Common myeloid progenitor, CD34-positive (primary cell): Measurements from ENCODE around the gene POFUT1.

Experiments used
- CTCF ChIA-PET: fragments of 350-600 bp; sonication (Branson Sonifier 250); formaldehyde crosslinking; loops from one replicate; lab custom pipeline; 2021; ENCODE audit warnings: antibody characterized with exemption; lab: Charles Lee
- POLR2A ChIA-PET: fragments of 350-600 bp; sonication (Branson Sonifier 250); formaldehyde crosslinking; loops from one replicate; lab custom pipeline; 2021; ENCODE audit warnings: antibody characterized with exemption; lab: Charles Lee
- DNase-seq, 3 donors: peaks; one replicate each; pipeline versions ENCODE4 v3.0.0 to v3.0.0-alpha.2; 2013
- H3K27ac ChIP-seq, 2 experiments: 1 replicate in 1 of 2; 2 replicates in 1 of 2; pipeline ENCODE4 v1.7.0; 2013; ENCODE audit warnings: inconsistent platforms in 2 of 2, low read length in 2 of 2, mild to moderate bottlenecking in 2 of 2, low read depth in 1 of 2, moderate library complexity in 1 of 2; ENCODE audit not compliant: severe bottlenecking in 2 of 2, insufficient read depth in 1 of 2, poor library complexity in 1 of 2
- H3K27me3 ChIP-seq, 5 experiments: replicated peaks in 2 of 5; 1 replicate in 3 of 5; 2 replicates in 2 of 5; pipeline versions ENCODE4 v1.6.1 to v1.7.0; 2013; ENCODE audit warnings: low read length in 4 of 5, mild to moderate bottlenecking in 2 of 5, moderate library complexity in 2 of 5, inconsistent platforms in 1 of 5; ENCODE audit not compliant: insufficient read depth in 5 of 5, control insufficient read depth in 4 of 5
- H3K36me3 ChIP-seq, 4 experiments: 1 replicate in 2 of 4; 2 replicates in 2 of 4; pipeline versions ENCODE4 v1.6.1 to v1.7.0; 2013; ENCODE audit warnings: low read length in 3 of 4, control low read depth in 1 of 4, mild to moderate bottlenecking in 1 of 4; ENCODE audit not compliant: control insufficient read depth in 4 of 4, insufficient read depth in 4 of 4
- H3K4me1 ChIP-seq, 4 experiments: 1 replicate in 3 of 4; 2 replicates in 1 of 4; pipeline versions ENCODE4 v1.6.1 to v1.7.1; 2013; ENCODE audit warnings: low read length in 3 of 4, mild to moderate bottlenecking in 3 of 4, control low read depth in 1 of 4, inconsistent platforms in 1 of 4, moderate library complexity in 1 of 4; ENCODE audit not compliant: control insufficient read depth in 4 of 4, insufficient read depth in 4 of 4; ENCODE audit errors: control extremely low read depth in 1 of 4
- H3K4me3 ChIP-seq, 7 experiments: 1 replicate in 4 of 7; 2 replicates in 3 of 7; pipeline versions ENCODE4 v1.5.1 to v1.7.0; 2013; ENCODE audit warnings: mild to moderate bottlenecking in 7 of 7, low read length in 6 of 7, moderate library complexity in 6 of 7, inconsistent platforms in 2 of 7, low read depth in 2 of 7, control low read depth in 1 of 7; ENCODE audit not compliant: insufficient read depth in 4 of 7, control insufficient read depth in 1 of 7; ENCODE audit errors: extremely low read depth in 1 of 7
- H3K9me3 ChIP-seq, 5 experiments: 1 replicate in 4 of 5; 2 replicates in 1 of 5; pipeline versions ENCODE4 v1.6.1 to v1.7.1; 2013; ENCODE audit warnings: low read length in 4 of 5, mild to moderate bottlenecking in 2 of 5, inconsistent platforms in 1 of 5, low read depth in 1 of 5, moderate library complexity in 1 of 5; ENCODE audit not compliant: control insufficient read depth in 4 of 5, insufficient read depth in 2 of 5; ENCODE audit errors: control extremely low read depth in 1 of 5
- WGBS: methylation state at CpG from one replicate; pipeline ENCODE4 v1.1.5; 2013; ENCODE audit not compliant: insufficient coverage; 5-methylcytosine and 5-hydroxymethylcytosine counted together

Gene POFUT1

DNA sequence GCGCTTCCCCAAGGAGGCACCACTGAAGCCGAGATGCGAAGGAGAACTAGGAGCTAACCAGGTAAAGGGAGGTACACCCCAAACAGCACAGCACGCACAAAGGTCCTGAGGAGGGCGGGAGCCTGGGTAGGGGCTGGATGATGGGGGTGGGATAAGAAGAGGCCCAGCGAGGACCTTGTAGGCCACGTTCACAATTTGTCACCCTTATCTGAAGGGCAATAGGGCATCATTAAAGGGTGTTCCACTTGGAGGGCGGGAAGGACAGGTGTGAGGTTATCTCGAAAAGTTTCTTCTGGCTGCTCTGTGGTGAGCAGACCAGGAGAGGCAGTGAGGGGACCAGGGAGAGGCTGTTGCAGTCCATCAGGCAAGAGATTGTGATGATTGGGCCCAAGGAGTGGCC, 25.6 kb downstream of the POFUT1 start:
- peaks cover 2 to 16% (median 9%) of the 10 kb centered on the region in 4 experiments for H3K4me1 ChIP-seq
- H3K27me3 ChIP-seq, result no peaks in the 10 kb centered on the region
- H3K27ac ChIP-seq, result no peak overlapping the region
- ChIA-PET CTCF (interaction anchor here (1.0 kb wide), 1 partner anchor 78 kb away, joined by 3 read pairs; no protein-coding TSS in a partner anchor), POLR2A (interaction anchor here (0.8 kb wide), 1 partner anchor 8 kb away, joined by 3 read pairs; no protein-coding TSS in a partner anchor)
- DNase-seq, result no peak
- no peak overlapping the region for H3K4me3 ChIP-seq
- peaks cover 3 to 75% (median 49%) of the 10 kb centered on the region in 4 experiments for H3K36me3 ChIP-seq
- WGBS, result 98% methylated on average over 9 of the region's 9 CpGs
- H3K9me3 ChIP-seq, result no peaks in the 10 kb centered on the region

DNA sequence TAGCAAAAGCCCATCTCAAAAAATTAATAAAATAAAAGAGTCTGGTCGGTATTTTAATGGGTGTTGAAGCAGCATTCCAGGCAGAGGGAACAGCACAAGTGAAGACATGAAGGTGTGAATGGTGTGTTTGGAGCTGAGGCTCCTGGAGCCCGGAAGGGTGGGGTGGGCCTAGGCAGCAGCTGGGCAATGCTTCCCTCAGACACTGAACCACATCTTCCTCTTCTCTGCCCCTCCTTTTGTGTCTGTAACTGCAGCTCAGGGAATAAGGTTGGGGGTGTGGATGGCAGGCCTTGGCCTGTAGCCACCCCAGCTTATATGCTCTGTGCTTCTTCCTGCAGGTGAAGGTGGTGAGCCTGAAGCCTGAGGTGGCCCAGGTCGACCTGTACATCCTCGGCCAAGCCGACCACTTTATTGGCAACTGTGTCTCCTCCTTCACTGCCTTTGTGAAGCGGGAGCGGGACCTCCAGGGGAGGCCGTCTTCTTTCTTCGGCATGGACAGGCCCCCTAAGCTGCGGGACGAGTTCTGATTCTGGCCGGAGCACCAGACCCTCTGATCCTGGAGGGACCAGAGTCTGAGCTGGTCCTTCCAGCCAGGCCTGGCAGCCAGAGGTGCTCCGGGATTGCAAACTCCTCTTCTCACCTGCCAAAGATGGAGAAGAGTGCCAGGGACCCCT, 26.6 kb downstream of the POFUT1 start:
- peaks cover 2 to 16% (median 9%) of the 10 kb centered on the region in 4 experiments for H3K4me1 ChIP-seq
- POLR2A ChIA-PET, result no interaction called here
- H3K36me3 ChIP-seq, result peaks cover 3 to 71% (median 43%) of the 10 kb centered on the region in 4 experiments
- no peaks in the 10 kb centered on the region for H3K9me3 ChIP-seq
- no peaks in the 10 kb centered on the region for H3K27me3 ChIP-seq
- no peak overlapping the region for H3K4me3 ChIP-seq
- peak in 2 of 3 donors; percentile 16 to 34 for DNase-seq
- CTCF ChIA-PET, result interaction anchor here (1.0 kb wide), 1 partner anchor 79 kb away, joined by 3 read pairs; no protein-coding TSS in a partner anchor
- WGBS, result 97% methylated on average over 11 of the region's 13 CpGs
- H3K27ac ChIP-seq, result no peak overlapping the region

DNA sequence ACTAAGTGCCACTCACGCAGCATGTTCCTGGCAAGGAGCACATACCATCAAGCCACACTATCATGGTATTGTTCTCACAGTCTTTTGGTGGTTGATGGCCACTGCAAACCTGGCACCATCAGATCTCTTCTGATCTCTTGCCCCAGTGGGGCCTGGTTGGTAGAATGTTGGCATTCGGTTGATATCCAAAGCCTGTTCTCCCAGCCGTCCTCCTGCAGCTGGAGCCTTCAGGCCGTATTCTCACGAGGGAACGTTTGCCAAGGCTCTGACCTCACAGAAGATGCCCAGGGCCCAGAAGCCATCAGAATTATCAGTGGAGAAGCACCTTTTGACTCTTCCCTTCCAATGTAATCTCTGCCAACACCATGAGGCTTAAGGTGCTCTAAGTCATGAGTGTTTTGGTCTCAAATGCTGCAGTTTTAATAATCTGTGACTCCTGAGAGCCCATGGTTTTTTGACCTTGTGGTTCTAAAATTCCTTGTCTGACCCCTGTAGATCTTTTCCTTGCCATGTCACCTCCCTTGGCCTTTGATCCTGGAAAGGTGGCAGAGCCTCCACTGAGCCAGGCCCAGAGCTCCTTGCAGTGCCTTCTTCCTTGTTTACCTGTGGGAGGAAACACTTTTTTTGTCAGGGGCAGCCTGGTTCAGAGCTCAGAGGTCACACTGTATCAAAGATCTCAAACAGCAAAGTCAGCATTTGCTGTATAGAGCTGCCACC, 27.8 kb downstream of the POFUT1 start:
- H3K36me3 ChIP-seq, result peaks cover 3 to 68% (median 43%) of the 10 kb centered on the region in 4 experiments
- ChIA-PET CTCF (interaction anchor here (1.0 kb wide), 1 partner anchor 13 kb away, joined by 3 read pairs; no protein-coding TSS in a partner anchor), POLR2A (no interaction called here)
- H3K4me1 ChIP-seq, result peaks cover 2 to 16% (median 9%) of the 10 kb centered on the region in 4 experiments
- H3K27ac ChIP-seq, result no peak overlapping the region
- DNase-seq, result no peak
- H3K27me3 ChIP-seq, result no peaks in the 10 kb centered on the region
- no peaks in the 10 kb centered on the region for H3K9me3 ChIP-seq
- H3K4me3 ChIP-seq, result no peak overlapping the region
- 93% methylated on average over 6 of the region's 6 CpGs for WGBS

DNA sequence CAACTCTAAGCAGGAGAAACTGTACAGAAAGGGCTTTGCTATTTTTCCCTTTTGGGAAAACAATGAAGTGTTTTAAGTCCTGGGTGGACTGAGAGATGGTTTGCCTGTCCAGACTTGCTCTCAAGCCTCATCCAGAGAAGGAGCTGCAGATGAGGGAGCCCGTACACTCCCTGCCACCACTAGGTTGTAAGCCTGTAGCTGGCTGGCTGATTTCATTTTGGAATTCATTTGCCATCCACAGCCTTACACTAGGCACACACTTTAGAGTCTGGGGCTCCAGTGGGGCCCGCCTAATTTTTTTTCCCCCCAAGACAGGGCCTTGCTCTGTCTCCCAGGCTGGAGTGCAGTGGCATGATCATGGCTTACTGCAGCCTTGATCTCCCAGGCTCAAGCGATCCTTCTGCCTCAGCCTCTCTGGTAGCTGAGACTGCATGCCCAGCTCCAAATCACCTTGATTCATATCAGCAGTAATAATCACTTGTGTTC, 28.4 kb downstream of the POFUT1 start:
- no peak overlapping the region for H3K4me3 ChIP-seq
- no peak for DNase-seq
- ChIA-PET POLR2A (no interaction called here), CTCF (interaction anchor here (1.0 kb wide), 1 partner anchor 13 kb away, joined by 3 read pairs; no protein-coding TSS in a partner anchor)
- WGBS, result 96% methylated on average over 3 of the region's 3 CpGs
- no peak overlapping the region for H3K27ac ChIP-seq
- H3K36me3 ChIP-seq, result peaks cover 0 to 62% (median 37%) of the 10 kb centered on the region in 4 experiments
- H3K27me3 ChIP-seq, result no peaks in the 10 kb centered on the region
- peaks cover 2 to 16% (median 9%) of the 10 kb centered on the region in 4 experiments for H3K4me1 ChIP-seq
- no peaks in the 10 kb centered on the region for H3K9me3 ChIP-seq

DNA sequence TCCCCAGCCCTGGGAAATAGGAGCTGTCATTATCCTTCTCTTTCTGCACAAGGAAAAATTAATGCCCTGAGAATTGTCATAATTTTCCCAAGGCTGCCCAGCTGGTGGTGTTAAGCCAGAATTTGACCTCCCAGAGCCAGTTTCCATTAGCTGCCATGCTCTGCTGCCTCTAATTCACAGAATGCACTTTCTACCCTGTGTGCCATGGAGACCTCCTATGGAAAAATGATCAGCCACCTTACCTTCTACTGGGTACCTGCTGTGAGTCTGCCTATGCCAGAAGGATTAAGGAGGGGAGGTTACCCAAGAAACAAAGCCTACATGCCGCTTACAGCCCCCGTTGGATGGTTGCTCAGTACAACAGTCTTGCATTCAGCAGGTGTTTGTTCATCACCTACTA, 29.1 kb downstream of the POFUT1 start:
- Histone ChIP-seq H3K9me3 (no peaks in the 10 kb centered on the region), H3K4me1 (peaks cover 2 to 12% (median 7%) of the 10 kb centered on the region in 4 experiments), H3K27me3 (no peaks in the 10 kb centered on the region), H3K36me3 (peaks cover 0 to 55% (median 34%) of the 10 kb centered on the region in 4 experiments), H3K4me3 (no peak overlapping the region), H3K27ac (no peak overlapping the region)
- ChIA-PET CTCF (no interaction called here), POLR2A (no interaction called here)
- no peak for DNase-seq
- 92% methylated on average over 2 of the region's 2 CpGs for WGBS

DNA sequence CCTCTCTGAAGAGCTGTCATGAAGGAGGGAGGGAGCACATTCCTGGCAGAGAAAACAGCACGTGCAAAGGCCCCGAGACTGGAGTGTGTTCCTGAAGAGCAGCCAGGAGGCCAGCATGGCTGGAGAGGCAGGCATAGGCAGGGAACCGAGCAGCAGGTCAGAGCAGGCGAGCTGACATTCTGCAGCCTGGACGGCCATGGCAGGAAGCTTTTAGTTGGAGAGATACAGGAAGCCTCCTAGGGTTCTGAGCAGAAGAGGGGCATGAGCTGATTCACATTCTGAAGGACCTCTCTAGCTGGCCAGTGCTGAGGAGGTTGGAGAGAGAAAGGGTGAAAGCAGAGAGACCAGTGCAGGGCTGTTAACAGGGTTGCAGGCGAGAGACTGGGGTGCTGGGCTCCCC, 29.7 kb downstream of the POFUT1 start:
- Histone ChIP-seq H3K36me3 (peaks cover 0 to 50% (median 33%) of the 10 kb centered on the region in 4 experiments), H3K4me3 (no peak overlapping the region), H3K27me3 (no peaks in the 10 kb centered on the region), H3K4me1 (peaks cover 0 to 6% (median 2%) of the 10 kb centered on the region in 4 experiments), H3K9me3 (no peaks in the 10 kb centered on the region), H3K27ac (no peak overlapping the region)
- ChIA-PET POLR2A (no interaction called here), CTCF (no interaction called here)
- no peak for DNase-seq
- WGBS, result 94% methylated on average over 5 of the region's 6 CpGs
